AG10803 (cell line): ENCODE data around the gene ZNF398.

Source experiments
- DNase-seq: peaks from one replicate; pipeline ENCODE4 v3.0.0; 2010; ENCODE audit warnings: low read depth
- H3K4me3 ChIP-seq: 2 replicates; pipeline ENCODE4 v1.5.1; 2011; ENCODE audit warnings: mild to moderate bottlenecking, low read length, control low read depth
- CTCF ChIP-seq: conservative IDR thresholded peaks from 2 replicates; pipeline ENCODE4 v1.5.1; 2011; ENCODE audit warnings: mild to moderate bottlenecking, low read length, control low read depth, inconsistent platforms

ZNF398 gene

DNA sequence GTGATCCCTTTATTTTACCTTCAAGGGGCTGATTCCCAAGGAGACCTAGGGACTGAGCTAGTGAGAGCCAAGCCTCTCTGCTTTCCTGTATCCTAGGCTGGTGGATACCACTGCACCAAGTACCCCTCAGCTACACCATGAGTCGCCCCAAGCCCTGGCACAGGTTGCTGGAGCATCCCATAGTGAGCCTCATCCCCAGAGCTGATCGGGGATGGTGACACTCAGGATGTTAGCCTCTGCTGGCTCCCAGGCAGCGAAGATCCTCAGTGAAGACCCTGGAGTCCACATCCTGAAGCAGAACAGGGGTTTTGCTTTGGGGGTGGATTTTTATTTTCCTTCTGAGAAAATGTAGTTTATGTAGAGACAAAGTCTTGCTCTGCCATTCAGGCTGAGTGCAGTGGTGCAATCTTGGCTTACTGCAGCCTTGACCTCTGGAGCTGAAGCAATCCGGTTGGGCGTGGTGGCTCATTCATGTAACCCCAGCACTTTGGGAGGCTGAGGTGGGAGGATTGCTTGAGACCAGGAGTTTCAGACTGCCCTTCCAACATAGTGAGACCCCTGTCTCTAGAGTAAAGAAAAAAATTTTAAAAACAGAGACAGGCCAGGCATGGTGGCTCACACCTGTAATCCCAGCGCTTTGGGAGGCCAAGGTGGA, 79.7 kb downstream of the ZNF398 start:
- no peak for DNase-seq
- no peak for TF ChIP-seq CTCF
- no peak overlapping the region for H3K4me3 ChIP-seq

- no peak overlapping the region for H3K4me3 ChIP-seq
- DNase-seq = no peak
- no peak for TF ChIP-seq CTCF
Measured at GRCh38 chr7:149228831-149229471, 81.7 kb downstream of the ZNF398 start.

- H3K4me3 ChIP-seq = no peak overlapping the region
- DNase-seq = no peak
- no peak for TF ChIP-seq CTCF
Measured at GRCh38 chr7:149229526-149229925, 82.3 kb downstream of the ZNF398 start.

DNA sequence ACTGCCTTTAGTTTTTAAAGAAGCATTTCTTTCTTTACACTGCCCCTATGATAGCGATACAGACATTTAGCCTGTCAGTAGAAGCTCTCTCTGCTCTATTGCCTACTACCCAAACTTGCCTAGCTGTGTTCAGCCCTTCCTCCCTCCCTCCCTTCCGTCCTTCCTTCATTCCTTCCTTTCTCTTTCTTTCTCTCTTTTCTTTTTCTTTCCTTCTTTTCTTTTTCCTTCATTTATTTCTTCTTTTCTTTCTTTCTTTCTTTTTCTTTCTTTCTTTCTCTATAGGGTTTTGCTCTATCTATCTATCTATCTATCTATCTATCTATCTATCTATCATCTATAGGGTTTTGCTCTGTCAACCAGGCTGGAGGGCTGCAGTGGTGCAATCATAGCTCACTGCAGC, 85.1 kb downstream of the ZNF398 start:
- no peak for DNase-seq
- no peak for TF ChIP-seq CTCF
- H3K4me3 ChIP-seq = no peak overlapping the region
